ENCODE results near the gene BTBD3.

DNA sequence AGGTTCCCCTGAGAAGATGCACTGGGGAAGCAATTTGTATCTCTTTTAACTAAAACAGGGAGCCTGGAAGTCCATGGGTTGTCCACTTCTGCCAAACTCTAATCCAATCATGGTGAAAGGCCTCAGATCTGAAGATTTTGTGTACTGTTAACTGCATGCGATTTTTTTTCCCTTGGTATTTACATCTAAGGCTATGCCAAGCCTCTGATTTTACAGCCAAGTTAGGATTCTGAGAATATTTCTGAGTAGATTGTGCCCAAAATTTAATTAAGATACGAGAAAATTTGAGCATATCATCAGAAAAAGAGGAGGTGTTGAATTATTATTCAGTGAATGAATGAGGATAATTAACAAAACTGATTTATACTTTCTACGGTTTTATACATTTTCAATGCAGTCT, 34.0 kb downstream of the BTBD3 start:
- TF ChIP-seq, protein P1, sequence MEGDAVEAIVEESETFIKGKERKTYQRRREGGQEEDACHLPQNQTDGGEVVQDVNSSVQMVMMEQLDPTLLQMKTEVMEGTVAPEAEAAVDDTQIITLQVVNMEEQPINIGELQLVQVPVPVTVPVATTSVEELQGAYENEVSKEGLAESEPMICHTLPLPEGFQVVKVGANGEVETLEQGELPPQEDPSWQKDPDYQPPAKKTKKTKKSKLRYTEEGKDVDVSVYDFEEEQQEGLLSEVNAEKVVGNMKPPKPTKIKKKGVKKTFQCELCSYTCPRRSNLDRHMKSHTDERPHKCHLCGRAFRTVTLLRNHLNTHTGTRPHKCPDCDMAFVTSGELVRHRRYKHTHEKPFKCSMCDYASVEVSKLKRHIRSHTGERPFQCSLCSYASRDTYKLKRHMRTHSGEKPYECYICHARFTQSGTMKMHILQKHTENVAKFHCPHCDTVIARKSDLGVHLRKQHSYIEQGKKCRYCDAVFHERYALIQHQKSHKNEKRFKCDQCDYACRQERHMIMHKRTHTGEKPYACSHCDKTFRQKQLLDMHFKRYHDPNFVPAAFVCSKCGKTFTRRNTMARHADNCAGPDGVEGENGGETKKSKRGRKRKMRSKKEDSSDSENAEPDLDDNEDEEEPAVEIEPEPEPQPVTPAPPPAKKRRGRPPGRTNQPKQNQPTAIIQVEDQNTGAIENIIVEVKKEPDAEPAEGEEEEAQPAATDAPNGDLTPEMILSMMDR (IDR thresholded peaks at IDR 0.05; ENCODE audit: low read depth, low read length), result no peak
- TF ChIP-seq EZH2phosphoT487 (IDR thresholded peaks at IDR 0.05; ENCODE audit: low read depth), result no peak
